Measurements from ENCODE around the gene ZNHIT3. TPM values are rescaled to one million over a fixed set of nuclear protein-coding genes. Genes with fewer than 3 reads are reported as not detected.

Gene ZNHIT3
- total and polyA plus RNA-seq, 2 of the 13 experiments (the other 11 are each of a cell fraction or from before 2014, with no cell fraction given), result 66.6 to 77.4 TPM

DNA sequence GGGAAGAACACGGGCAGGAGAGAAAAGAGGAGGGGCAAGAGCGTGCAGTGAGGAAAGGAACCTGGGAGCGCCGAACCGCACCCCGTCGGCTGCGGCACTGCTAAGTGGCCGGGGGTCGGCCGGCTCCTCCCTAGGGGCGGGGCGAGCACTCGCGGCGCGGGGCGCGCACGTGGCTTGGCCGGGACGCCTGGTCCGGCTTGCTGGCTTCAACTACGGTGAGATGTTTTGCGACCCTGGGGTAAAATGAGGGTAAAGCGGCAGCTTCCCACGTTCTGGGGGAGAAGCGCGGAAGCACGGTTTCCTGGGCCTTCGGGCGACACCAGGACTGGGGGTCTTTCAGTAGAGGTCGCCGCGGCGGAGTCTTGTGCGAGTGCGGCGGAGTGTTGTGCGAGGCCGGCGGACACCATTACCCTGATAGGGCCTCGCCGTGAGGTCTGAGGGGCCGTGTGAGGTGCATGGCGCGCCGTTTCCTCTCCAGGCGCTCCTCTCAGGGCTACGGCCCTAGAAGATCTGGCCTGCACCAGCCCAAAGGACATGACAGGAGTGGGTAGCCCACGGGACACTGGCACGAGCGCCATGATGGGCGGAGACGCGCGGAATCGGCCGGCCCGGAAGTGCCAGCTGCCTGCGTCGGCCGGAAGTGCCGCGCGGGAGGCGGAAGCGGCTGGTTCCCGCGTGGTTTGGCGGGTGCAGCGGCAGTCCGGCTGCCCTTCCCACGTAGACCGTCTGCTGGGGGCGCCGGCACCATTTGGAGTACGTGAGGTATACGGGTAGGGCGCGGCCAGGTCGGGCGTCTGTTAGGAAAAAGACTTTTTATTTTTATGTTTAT is 48.6 kb downstream of the ZNHIT3 start, which contains the start of the genes MYO19 and PIGW (continued):
- peak; percentile 89 for TF ChIP-seq ETV5 (CRISPR knock-in tag; IDR thresholded peaks at IDR 0.05; ENCODE audit: borderline replicate concordance)
- no peak for TF ChIP-seq HOXA9 (CRISPR knock-in tag; IDR thresholded peaks at IDR 0.05; ENCODE audit: borderline replicate concordance)
- TF ChIP-seq HNRNPH1 (optimal IDR thresholded peaks at IDR 0.05; ENCODE audit: low read depth, low read length), result no peak
- TF ChIP-seq NPAS2 (CRISPR knock-in tag; IDR thresholded peaks at IDR 0.05; ENCODE audit: borderline replicate concordance), result no peak; the same call in 1 of the 2 replicates
- peak; percentile 56; the same call in 1 of the 2 replicates for TF ChIP-seq ZNF501 (CRISPR knock-in tag; IDR thresholded peaks at IDR 0.05)
- TF ChIP-seq, protein P1, sequence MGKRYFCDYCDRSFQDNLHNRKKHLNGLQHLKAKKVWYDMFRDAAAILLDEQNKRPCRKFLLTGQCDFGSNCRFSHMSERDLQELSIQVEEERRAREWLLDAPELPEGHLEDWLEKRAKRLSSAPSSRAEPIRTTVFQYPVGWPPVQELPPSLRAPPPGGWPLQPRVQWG (CRISPR knock-in tag; IDR thresholded peaks at IDR 0.05; ENCODE audit: borderline replicate concordance, low read depth), result no peak
- no peak; the same call in 1 of the 2 replicates for TF ChIP-seq CENPT (CRISPR knock-in tag; IDR thresholded peaks at IDR 0.05; ENCODE audit: low read depth)
- TF ChIP-seq ZC3H13 (CRISPR knock-in tag; IDR thresholded peaks at IDR 0.05), result peak; percentile 48; the same call in 1 of the 2 replicates
- peak; percentile 96 for TF ChIP-seq AGO2 (optimal IDR thresholded peaks at IDR 0.05; ENCODE audit: low read depth, low read length)
- peak; percentile 68; the same call in 1 of the 2 replicates for TF ChIP-seq HNRNPL (IDR thresholded peaks at IDR 0.05; ENCODE audit: low read depth, low read length)
- TF ChIP-seq RBFOX2 (IDR thresholded peaks at IDR 0.05; ENCODE audit: low read depth, low read length), result peak; percentile 99
- peak; percentile 56; the same call in 1 of the 2 replicates for TF ChIP-seq MTF2 (CRISPR knock-in tag; IDR thresholded peaks at IDR 0.05; ENCODE audit: borderline replicate concordance)
- TF ChIP-seq, protein P2, sequence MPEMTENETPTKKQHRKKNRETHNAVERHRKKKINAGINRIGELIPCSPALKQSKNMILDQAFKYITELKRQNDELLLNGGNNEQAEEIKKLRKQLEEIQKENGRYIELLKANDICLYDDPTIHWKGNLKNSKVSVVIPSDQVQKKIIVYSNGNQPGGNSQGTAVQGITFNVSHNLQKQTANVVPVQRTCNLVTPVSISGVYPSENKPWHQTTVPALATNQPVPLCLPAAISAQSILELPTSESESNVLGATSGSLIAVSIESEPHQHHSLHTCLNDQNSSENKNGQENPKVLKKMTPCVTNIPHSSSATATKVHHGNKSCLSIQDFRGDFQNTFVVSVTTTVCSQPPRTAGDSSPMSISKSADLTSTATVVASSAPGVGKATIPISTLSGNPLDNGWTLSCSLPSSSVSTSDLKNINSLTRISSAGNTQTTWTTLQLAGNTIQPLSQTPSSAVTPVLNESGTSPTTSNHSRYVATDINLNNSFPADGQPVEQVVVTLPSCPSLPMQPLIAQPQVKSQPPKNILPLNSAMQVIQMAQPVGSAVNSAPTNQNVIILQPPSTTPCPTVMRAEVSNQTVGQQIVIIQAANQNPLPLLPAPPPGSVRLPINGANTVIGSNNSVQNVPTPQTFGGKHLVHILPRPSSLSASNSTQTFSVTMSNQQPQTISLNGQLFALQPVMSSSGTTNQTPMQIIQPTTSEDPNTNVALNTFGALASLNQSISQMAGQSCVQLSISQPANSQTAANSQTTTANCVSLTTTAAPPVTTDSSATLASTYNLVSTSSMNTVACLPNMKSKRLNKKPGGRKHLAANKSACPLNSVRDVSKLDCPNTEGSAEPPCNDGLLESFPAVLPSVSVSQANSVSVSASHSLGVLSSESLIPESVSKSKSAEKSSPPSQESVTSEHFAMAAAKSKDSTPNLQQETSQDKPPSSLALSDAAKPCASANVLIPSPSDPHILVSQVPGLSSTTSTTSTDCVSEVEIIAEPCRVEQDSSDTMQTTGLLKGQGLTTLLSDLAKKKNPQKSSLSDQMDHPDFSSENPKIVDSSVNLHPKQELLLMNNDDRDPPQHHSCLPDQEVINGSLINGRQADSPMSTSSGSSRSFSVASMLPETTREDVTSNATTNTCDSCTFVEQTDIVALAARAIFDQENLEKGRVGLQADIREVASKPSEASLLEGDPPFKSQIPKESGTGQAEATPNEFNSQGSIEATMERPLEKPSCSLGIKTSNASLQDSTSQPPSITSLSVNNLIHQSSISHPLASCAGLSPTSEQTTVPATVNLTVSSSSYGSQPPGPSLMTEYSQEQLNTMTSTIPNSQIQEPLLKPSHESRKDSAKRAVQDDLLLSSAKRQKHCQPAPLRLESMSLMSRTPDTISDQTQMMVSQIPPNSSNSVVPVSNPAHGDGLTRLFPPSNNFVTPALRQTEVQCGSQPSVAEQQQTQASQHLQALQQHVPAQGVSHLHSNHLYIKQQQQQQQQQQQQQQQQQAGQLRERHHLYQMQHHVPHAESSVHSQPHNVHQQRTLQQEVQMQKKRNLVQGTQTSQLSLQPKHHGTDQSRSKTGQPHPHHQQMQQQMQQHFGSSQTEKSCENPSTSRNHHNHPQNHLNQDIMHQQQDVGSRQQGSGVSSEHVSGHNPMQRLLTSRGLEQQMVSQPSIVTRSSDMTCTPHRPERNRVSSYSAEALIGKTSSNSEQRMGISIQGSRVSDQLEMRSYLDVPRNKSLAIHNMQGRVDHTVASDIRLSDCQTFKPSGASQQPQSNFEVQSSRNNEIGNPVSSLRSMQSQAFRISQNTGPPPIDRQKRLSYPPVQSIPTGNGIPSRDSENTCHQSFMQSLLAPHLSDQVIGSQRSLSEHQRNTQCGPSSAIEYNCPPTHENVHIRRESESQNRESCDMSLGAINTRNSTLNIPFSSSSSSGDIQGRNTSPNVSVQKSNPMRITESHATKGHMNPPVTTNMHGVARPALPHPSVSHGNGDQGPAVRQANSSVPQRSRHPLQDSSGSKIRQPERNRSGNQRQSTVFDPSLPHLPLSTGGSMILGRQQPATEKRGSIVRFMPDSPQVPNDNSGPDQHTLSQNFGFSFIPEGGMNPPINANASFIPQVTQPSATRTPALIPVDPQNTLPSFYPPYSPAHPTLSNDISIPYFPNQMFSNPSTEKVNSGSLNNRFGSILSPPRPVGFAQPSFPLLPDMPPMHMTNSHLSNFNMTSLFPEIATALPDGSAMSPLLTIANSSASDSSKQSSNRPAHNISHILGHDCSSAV (CRISPR knock-in tag; IDR thresholded peaks at IDR 0.05; ENCODE audit: borderline replicate concordance), result no peak
- peak; percentile 97 for TF ChIP-seq CHD2 (IDR thresholded peaks at IDR 0.05; ENCODE audit: low read depth, low read length)
- TF ChIP-seq, protein P3, sequence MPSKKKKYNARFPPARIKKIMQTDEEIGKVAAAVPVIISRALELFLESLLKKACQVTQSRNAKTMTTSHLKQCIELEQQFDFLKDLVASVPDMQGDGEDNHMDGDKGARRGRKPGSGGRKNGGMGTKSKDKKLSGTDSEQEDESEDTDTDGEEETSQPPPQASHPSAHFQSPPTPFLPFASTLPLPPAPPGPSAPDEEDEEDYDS (CRISPR knock-in tag; IDR thresholded peaks at IDR 0.05), result peak; percentile 52
- peak; percentile 90 for TF ChIP-seq ZNF350 (CRISPR knock-in tag; IDR thresholded peaks at IDR 0.05; ENCODE audit: borderline replicate concordance, low read depth)
- no peak for TF ChIP-seq IKZF1 (IDR thresholded peaks at IDR 0.05)
- TF ChIP-seq ZNF564 (CRISPR knock-in tag; IDR thresholded peaks at IDR 0.05), result no peak
- no peak for TF ChIP-seq ZNF562 (CRISPR knock-in tag; IDR thresholded peaks at IDR 0.05; ENCODE audit: borderline replicate concordance)
- TF ChIP-seq ZNF816 (CRISPR knock-in tag; IDR thresholded peaks at IDR 0.05; ENCODE audit: borderline replicate concordance), result no peak; the same call in 1 of the 2 replicates
